GM21723 (cell line): ENCODE measurements around the gene STARD5.

Source experiments
- ATAC-seq: cut with Tn5 transposase; IDR thresholded peaks from one replicate; pipeline ENCODE4 v1.9.1; 2021; ENCODE audit warnings: mild to moderate bottlenecking, moderate library complexity; ENCODE audit not compliant: unreplicated experiment

Gene STARD5

GRCh38 chr15:81314378-81314777 is 9.6 kb downstream of the STARD5 start:
- ATAC-seq, result no peak

- no peak for ATAC-seq
Measured at GRCh38 chr15:81313686-81314085, 10.3 kb downstream of the STARD5 start.

DNA sequence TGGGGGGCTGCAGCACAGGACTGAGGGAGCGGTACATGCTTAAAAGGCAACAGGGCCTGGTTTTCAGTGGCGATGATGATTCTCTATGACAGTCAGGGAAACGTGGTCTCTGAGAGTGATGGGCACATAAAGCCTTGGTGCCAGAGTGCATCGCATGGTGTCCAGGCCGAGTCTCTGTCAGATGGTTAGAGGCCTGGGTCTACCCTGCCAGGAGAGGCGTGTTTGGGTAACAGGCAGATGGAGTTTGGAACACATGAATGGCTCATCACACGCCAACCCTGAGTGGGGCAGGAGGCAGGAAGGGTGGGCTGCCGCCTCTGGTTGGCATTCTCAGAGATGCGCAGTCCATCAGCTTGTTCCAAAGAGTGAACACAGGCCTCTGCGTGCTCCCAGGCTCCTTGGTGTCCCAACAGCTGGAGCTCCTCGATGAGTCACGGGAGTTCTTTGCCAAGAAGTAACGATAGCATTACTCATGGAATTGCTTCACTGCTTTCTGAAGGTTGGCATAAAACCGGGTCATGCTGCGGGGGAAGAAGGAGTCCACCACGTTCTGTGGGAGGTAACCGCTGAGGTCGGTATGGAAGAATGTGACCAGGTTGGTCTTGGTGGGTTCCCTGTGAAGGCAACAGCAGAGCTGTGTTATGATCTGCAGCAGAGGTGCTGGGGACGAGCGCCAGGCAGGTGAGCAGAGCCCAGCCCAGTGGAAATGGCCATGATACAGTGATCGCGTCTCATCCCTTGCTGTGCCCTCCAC is 11.0 kb downstream of the STARD5 start:
- no peak for ATAC-seq

DNA sequence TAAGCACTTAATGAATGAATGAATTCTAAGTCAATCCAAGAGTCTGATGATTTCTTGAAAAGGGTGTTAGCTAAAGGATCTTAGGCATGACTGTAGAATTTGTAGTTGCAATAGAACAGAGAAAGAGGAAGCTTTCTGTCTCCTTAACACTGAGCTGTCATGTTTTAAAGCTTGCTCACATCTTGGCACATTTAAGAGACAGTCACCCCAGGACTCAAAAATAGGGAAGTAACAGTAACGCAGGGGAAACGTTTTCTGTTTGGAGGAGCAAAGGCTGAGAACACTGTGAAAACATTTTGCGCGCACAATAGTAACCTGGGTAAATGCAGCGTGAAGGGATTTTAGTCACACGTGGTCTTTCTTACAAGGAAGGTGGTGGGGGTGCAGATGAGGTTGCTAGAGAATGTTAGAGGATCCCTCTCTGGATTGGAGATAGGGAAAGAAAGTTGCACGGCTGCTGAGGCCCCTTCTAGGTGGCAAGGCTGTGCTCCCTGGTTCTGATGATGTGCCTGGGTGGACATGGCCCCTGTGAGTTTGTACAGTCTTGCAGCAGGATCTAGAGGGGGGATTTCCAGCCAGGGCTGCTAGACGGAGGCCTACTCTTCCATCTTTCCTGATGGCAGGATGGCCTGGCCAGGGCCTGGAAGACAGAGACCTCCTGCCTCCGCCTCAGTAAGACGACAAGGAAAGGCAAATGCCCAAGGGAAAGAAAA is 12.0 kb downstream of the STARD5 start:
- ATAC-seq, result no peak

DNA sequence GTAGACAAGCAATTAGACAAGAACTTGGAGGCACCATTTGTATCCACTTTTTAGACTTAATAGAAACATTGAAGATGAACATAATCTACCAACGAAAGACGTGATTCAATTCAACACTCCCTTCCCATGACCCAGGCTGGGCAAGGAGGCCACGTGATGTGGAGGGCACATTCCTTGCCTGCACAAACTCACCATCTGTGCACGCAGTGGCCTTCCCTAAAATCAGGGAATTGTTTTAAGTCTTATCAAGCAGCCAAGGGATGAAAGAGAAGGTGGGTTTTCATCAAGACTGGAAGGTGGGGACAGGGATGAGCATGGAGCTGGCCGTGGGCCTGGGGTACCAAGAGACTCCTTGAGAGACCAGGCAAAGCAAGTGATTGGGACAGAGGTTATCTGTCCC is 13.5 kb downstream of the STARD5 start:
- no peak for ATAC-seq

DNA sequence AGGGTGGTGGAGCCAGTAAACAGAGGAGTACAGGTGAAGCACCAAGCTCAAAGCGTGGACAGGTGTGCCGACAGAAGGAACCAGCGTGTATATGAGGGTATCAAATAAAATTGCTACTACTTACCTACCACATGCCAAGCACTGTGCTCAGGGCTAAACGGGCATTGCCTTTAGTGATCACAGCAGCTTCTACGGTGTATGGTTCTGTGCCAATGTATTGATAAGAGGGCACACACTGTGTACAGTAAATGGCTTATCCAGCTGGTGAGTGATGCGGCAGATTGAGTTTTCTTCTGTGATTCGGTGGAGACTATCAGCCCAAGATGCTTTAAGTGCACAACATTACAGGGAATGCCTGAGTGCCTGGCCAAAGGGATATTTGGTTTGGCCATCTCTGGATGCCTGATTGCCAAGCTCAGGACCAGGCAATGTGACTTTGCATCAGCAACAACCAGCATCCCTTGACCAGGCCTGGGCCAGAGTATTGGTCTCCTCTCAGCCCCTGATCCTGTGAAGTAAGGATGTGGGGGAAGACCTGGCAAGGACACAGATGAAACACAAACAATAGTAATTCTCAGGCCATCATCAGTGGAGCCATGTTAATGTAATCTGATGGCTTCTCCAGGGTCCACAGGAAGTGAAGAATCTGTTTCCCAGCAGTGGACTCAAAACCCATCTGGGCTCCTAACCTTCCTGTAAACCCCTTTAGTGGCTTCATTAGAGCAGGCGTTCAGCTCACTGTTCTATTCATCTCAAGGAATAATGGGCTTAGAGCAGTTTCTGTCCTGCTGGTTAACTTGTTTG is 14.1 kb downstream of the STARD5 start:
- no peak for ATAC-seq

- no peak for ATAC-seq
Measured at GRCh38 chr15:81308260-81308659, 15.7 kb downstream of the STARD5 start.

GRCh38 chr15:81304226-81304625 is 19.7 kb downstream of the STARD5 start:
- no peak for ATAC-seq

DNA sequence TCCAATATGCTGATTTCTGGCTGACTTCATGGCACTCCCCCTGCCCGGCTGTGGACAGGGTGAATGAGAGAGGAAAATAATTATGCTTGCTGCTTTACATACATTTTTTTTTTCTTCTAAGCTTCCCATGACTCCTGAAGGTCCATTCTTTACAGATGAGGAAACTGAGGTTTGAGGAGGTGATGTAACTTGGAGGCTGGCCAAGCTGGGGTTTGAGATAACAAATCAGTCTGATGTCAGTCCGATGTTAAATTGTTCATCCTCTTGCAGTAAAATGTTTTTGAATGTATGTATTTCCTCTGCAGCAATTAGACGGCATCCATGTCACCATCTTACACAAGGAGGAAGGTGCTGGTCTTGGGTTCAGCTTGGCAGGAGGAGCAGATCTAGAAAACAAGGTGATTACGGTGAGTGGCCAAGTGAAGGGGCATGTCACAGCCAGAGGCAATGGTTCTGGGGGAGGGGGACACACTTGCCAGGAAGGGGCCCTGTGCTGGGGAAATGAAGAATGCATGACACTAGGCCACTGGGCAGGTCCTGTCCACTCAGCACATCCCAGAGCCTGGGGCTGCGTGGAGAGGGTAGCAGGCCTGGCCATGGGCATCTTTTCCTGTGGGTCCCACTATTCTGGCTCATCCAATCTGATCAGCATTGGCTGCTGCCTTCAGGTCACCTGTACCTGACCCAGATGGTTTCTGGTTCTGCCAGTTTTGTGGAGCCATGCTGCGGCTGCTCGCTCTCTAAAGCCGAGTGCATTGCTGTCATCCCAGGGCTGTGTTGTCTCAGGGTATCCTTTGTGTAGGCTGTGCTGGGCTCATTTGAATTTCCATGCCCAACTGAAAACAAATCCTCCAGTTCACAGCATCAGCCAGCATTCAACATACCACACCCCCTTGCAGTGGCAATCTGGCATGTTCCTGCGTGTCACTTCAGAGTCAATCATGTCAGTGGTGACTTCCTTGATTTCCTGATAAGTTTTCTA is 20.4 kb downstream of the STARD5 start:
- no peak for ATAC-seq

DNA sequence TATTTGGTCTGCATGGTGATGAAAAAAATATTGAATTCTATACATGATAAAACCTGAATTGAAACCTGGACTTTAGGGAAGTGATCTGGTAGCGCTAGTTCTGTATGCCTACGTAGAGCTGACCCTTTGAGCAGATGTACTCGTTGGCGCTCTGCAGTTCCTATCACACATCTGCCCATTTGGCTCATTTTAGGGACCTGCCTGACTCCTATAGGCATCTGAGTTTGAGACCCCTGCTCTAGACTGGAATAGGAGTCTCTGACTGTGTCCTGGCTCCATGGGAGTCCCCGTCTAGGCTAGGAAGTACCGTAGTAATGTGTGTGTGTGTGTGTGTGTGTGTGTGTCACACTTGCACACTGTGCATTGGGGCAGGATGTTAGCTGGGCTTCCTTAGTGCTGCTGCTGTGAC is 21.2 kb downstream of the STARD5 start:
- ATAC-seq, result no peak

GRCh38 chr15:81301815-81302399 is 22.0 kb downstream of the STARD5 start:
- peak; percentile 81 for ATAC-seq

- ATAC-seq, result no peak
Measured at GRCh38 chr15:81301385-81301784, 22.6 kb downstream of the STARD5 start.

GRCh38 chr15:81299630-81300273 is 24.2 kb downstream of the STARD5 start:
- ATAC-seq, result no peak

GRCh38 chr15:81299156-81299555 is 24.8 kb downstream of the STARD5 start:
- no peak for ATAC-seq

- no peak for ATAC-seq
Measured at GRCh38 chr15:81298611-81299010, 25.3 kb downstream of the STARD5 start.

- ATAC-seq, result no peak
Measured at GRCh38 chr15:81297603-81298575, 26.1 kb downstream of the STARD5 start.

GRCh38 chr15:81297147-81297572 is 26.8 kb downstream of the STARD5 start:
- ATAC-seq, result no peak

- peak; percentile 37 for ATAC-seq
Measured at GRCh38 chr15:81296673-81297072, 27.3 kb downstream of the STARD5 start.
